HG03520 (cell line): ENCODE measurements around the gene SNRPB.
A peak's percentile ranks its signal among the peaks of the same experiment; 100 is the strongest.

Experiments
- ATAC-seq: cut with Tn5 transposase; IDR thresholded peaks from one replicate; pipeline ENCODE4 v1.9.1; 2021; ENCODE audit warnings: mild to moderate bottlenecking, moderate library complexity; ENCODE audit not compliant: unreplicated experiment

Gene SNRPB

GRCh38 chr20:2475850-2476741 is 5.5 kb upstream of the SNRPB start:
- no peak for ATAC-seq

GRCh38 chr20:2473516-2473915 is 2.9 kb upstream of the SNRPB start:
- ATAC-seq, result no peak

- ATAC-seq, result peak; percentile 21
These were observed 582 bp downstream of the SNRPB start for GRCh38 chr20:2469991-2470422.

GRCh38 chr20:2468581-2469407 is 1.8 kb downstream of the SNRPB start:
- ATAC-seq, result no peak

GRCh38 chr20:2467412-2467811 is 3.2 kb downstream of the SNRPB start:
- no peak for ATAC-seq

GRCh38 chr20:2465100-2465499 is 5.5 kb downstream of the SNRPB start:
- no peak for ATAC-seq

GRCh38 chr20:2463616-2464365 is 6.8 kb downstream of the SNRPB start:
- no peak for ATAC-seq

- ATAC-seq, result no peak
These were observed 8.1 kb downstream of the SNRPB start for GRCh38 chr20:2462484-2462883.

GRCh38 chr20:2460752-2461424 is 9.7 kb downstream of the SNRPB start:
- ATAC-seq, result no peak

GRCh38 chr20:2459981-2460751 is 10.4 kb downstream of the SNRPB start:
- ATAC-seq, result no peak

- ATAC-seq, result no peak
These were observed 11.6 kb downstream of the SNRPB start for GRCh38 chr20:2458919-2459499.

- no peak for ATAC-seq
These were observed 14.7 kb downstream of the SNRPB start for GRCh38 chr20:2455771-2456497.

GRCh38 chr20:2453792-2454191 is 16.8 kb downstream of the SNRPB start:
- no peak for ATAC-seq

GRCh38 chr20:2451939-2452732 is 18.5 kb downstream of the SNRPB start:
- ATAC-seq, result no peak

- ATAC-seq, result no peak
These were observed 19.2 kb downstream of the SNRPB start for GRCh38 chr20:2451422-2451821.

- no peak for ATAC-seq
These were observed 21.2 kb downstream of the SNRPB start for GRCh38 chr20:2449386-2449785.

GRCh38 chr20:2446845-2447244 is 23.7 kb downstream of the SNRPB start:
- no peak for ATAC-seq

GRCh38 chr20:2431185-2431584 is 39.4 kb downstream of the SNRPB start:
- no peak for ATAC-seq
